Bronchial epithelial cell (primary cell): ENCODE results near the gene ACADM. TPM values are rescaled to one million over a fixed set of nuclear protein-coding genes. Genes with fewer than 3 reads are reported as not detected.
A peak's percentile ranks its signal among the peaks of the same experiment; 100 is the strongest.
"Not testable (repeated sequence)": the region's sequence is repeated elsewhere in the genome, so short reads cannot be mapped to it uniquely, and the experiment has no call there.

ENCODE experiments used
- DNase-seq: peaks from one replicate; pipeline ENCODE4 v3.0.0-alpha.2; 2010; ENCODE audit warnings: low read depth
- FAIRE-seq: peaks from 2 replicates; lab custom pipeline; 2011; peaks lifted over from hg19 to GRCh38; lab: Jason Lieb, UNC
- H3K27me3 ChIP-seq: 2 replicates; pipeline ENCODE4 v1.5.1; 2011; ENCODE audit warnings: low read length; ENCODE audit not compliant: control insufficient read depth, insufficient read depth
- H3K36me3 ChIP-seq: 2 replicates; pipeline ENCODE4 v1.5.1; 2011; ENCODE audit warnings: low read length; ENCODE audit not compliant: control insufficient read depth, insufficient read depth
- H3K4me3 ChIP-seq: 2 replicates; pipeline ENCODE4 v1.5.1; 2011; ENCODE audit warnings: mild to moderate bottlenecking, low read depth, low read length, control low read depth
- CTCF ChIP-seq: IDR thresholded peaks from 2 replicates; pipeline ENCODE4 v1.5.1; 2011; ENCODE audit warnings: mild to moderate bottlenecking, moderate library complexity, low read length, control low read depth, inconsistent platforms; ENCODE audit not compliant: insufficient read depth, severe bottlenecking
- total RNA-seq: library from RNA; depleted of rRNA; stranded (reverse); fragments of >200 nt; gene quantifications from 2 replicates; pipeline ENCODE4 v1.2.1, GENCODE V29; 2014

Gene ACADM
- total RNA-seq, 1 donor from 2014 or later, result 13.7 TPM

DNA sequence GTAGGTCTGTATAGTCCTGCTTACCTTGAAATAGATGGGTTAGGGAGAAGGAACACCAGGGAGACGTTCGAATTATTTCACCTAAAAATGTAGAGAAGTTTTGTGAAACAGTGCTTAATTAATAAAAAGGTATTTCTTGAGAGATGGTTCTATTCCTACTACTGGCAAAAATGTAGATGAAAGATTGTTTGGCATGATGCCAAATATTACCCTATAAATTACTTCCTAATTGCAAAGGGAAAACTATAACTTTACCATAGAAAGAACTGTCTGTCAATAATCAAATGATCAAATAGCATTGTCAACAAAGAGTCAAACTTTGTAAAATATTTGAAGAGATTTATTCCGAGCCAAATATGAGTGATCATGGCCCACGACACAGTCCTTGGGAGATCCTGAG, 4.2 kb upstream of the ACADM start:
- FAIRE-seq (no peak), DNase-seq (no peak)
- Histone ChIP-seq H3K27me3 (no peaks in the 10 kb centered on the region), H3K4me3 (no peak overlapping the region), H3K36me3 (no peaks in the 10 kb centered on the region)
- TF ChIP-seq CTCF, result no peak

- FAIRE-seq (no peak), DNase-seq (no peak)
- TF ChIP-seq CTCF, result no peak
- H3K27me3 ChIP-seq, result no peaks in the 10 kb centered on the region
- no peak overlapping the region for H3K4me3 ChIP-seq
- no peaks in the 10 kb centered on the region for H3K36me3 ChIP-seq
These were observed 3.7 kb upstream of the ACADM start for GRCh38 chr1:75720820-75721219.

- H3K4me3 ChIP-seq, H3K27me3 ChIP-seq, FAIRE-seq, DNase-seq, H3K36me3 ChIP-seq: not testable (repeated sequence)
These were observed 2.3 kb upstream of the ACADM start for GRCh38 chr1:75722246-75722645.

GRCh38 chr1:75722966-75723365, 1.5 kb upstream of the ACADM start:
- no peak for DNase-seq
- H3K4me3 ChIP-seq, result no peak overlapping the region
- no peak for FAIRE-seq
- H3K36me3 ChIP-seq, result no peaks in the 10 kb centered on the region
- TF ChIP-seq CTCF, result no peak
- no peaks in the 10 kb centered on the region for H3K27me3 ChIP-seq

DNA sequence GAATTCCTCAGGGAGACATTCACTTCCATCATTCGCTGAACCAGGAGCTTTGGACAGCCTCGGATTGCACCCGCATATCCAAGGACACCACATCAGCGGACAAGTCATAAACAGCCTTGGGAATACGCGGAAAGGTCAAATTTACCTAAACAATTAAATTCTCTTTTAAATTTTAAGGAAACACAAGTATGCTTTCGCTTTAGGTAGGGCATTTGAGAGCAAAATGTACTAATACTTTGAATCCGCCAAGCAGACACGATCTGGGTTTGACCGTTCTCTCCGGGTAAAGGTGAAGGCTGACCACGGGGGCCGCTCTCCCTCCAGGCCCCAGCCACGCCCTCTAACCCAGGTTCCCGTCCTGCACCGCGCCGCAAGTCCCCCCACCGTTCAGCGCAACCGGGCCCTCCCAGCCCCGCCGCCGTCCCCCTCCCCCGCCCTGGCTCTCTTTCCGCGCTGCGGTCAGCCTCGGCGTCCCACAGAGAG, 479 bp upstream of the ACADM start:
- no peak for TF ChIP-seq CTCF
- peak; percentile 34 for DNase-seq
- FAIRE-seq, result no peak
- Histone ChIP-seq H3K36me3 (no peaks in the 10 kb centered on the region), H3K4me3 (peak overlapping the region; percentile 94), H3K27me3 (no peaks in the 10 kb centered on the region)

- TF ChIP-seq CTCF, result no peak
- FAIRE-seq (no peak), DNase-seq (no peak)
- H3K4me3 ChIP-seq, result peak overlapping the region; percentile 94
- no peaks in the 10 kb centered on the region for H3K27me3 ChIP-seq
- H3K36me3 ChIP-seq, result no peaks in the 10 kb centered on the region
These were observed 757 bp downstream of the ACADM start for GRCh38 chr1:75725266-75725665.
